Common myeloid progenitor, CD34-positive (primary cell): ENCODE data around the gene FBLN1.
"Not testable (repeated sequence)": the region's sequence is repeated elsewhere in the genome, so short reads cannot be mapped to it uniquely, and the experiment has no call there.

Experiments used
- CTCF ChIA-PET: fragments of 350-600 bp; sonication (Branson Sonifier 250); formaldehyde crosslinking; loops from one replicate; lab custom pipeline; 2021; ENCODE audit warnings: antibody characterized with exemption; lab: Charles Lee
- POLR2A ChIA-PET: fragments of 350-600 bp; sonication (Branson Sonifier 250); formaldehyde crosslinking; loops from one replicate; lab custom pipeline; 2021; ENCODE audit warnings: antibody characterized with exemption; lab: Charles Lee
- DNase-seq, 3 donors: peaks; one replicate each; pipeline versions ENCODE4 v3.0.0 to v3.0.0-alpha.2; 2013
- H3K27ac ChIP-seq, 2 experiments: 1 replicate in 1 of 2; 2 replicates in 1 of 2; pipeline ENCODE4 v1.7.0; 2013; ENCODE audit warnings: inconsistent platforms in 2 of 2, low read length in 2 of 2, mild to moderate bottlenecking in 2 of 2, low read depth in 1 of 2, moderate library complexity in 1 of 2; ENCODE audit not compliant: severe bottlenecking in 2 of 2, insufficient read depth in 1 of 2, poor library complexity in 1 of 2
- H3K27me3 ChIP-seq, 5 experiments: replicated peaks in 2 of 5; 1 replicate in 3 of 5; 2 replicates in 2 of 5; pipeline versions ENCODE4 v1.6.1 to v1.7.0; 2013; ENCODE audit warnings: low read length in 4 of 5, mild to moderate bottlenecking in 2 of 5, moderate library complexity in 2 of 5, inconsistent platforms in 1 of 5; ENCODE audit not compliant: insufficient read depth in 5 of 5, control insufficient read depth in 4 of 5
- H3K36me3 ChIP-seq, 4 experiments: 1 replicate in 2 of 4; 2 replicates in 2 of 4; pipeline versions ENCODE4 v1.6.1 to v1.7.0; 2013; ENCODE audit warnings: low read length in 3 of 4, control low read depth in 1 of 4, mild to moderate bottlenecking in 1 of 4; ENCODE audit not compliant: control insufficient read depth in 4 of 4, insufficient read depth in 4 of 4
- H3K4me1 ChIP-seq, 4 experiments: 1 replicate in 3 of 4; 2 replicates in 1 of 4; pipeline versions ENCODE4 v1.6.1 to v1.7.1; 2013; ENCODE audit warnings: low read length in 3 of 4, mild to moderate bottlenecking in 3 of 4, control low read depth in 1 of 4, inconsistent platforms in 1 of 4, moderate library complexity in 1 of 4; ENCODE audit not compliant: control insufficient read depth in 4 of 4, insufficient read depth in 4 of 4; ENCODE audit errors: control extremely low read depth in 1 of 4
- H3K4me3 ChIP-seq, 7 experiments: 1 replicate in 4 of 7; 2 replicates in 3 of 7; pipeline versions ENCODE4 v1.5.1 to v1.7.0; 2013; ENCODE audit warnings: mild to moderate bottlenecking in 7 of 7, low read length in 6 of 7, moderate library complexity in 6 of 7, inconsistent platforms in 2 of 7, low read depth in 2 of 7, control low read depth in 1 of 7; ENCODE audit not compliant: insufficient read depth in 4 of 7, control insufficient read depth in 1 of 7; ENCODE audit errors: extremely low read depth in 1 of 7
- H3K9me3 ChIP-seq, 5 experiments: 1 replicate in 4 of 5; 2 replicates in 1 of 5; pipeline versions ENCODE4 v1.6.1 to v1.7.1; 2013; ENCODE audit warnings: low read length in 4 of 5, mild to moderate bottlenecking in 2 of 5, inconsistent platforms in 1 of 5, low read depth in 1 of 5, moderate library complexity in 1 of 5; ENCODE audit not compliant: control insufficient read depth in 4 of 5, insufficient read depth in 2 of 5; ENCODE audit errors: control extremely low read depth in 1 of 5
- WGBS: methylation state at CpG from one replicate; pipeline ENCODE4 v1.1.5; 2013; ENCODE audit not compliant: insufficient coverage; 5-methylcytosine and 5-hydroxymethylcytosine counted together

Gene FBLN1

DNA sequence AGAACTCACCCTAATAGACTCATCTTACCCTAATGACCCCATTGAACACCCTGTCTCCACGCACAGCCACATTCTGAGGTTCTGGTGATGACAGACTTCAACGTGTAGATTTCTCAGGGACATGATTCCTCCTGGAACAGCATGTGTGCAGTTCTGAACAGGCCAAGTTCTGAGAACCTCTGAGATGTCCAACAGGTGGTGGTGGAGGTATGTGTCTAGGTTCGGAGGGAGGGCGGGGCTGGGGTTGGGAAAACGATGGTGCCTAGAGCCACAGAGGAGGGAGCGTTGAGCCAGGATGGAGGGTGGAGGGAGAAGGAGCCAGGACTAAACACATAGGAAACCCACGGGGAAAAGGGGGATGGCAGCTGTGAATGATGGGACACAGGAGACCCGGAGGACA, 43.4 kb upstream of the FBLN1 start:
- DNase-seq, result no peak
- ChIA-PET POLR2A (no interaction called here), CTCF (no interaction called here)
- no peaks in the 10 kb centered on the region for H3K36me3 ChIP-seq
- H3K27me3 ChIP-seq, result peaks cover 0 to 1% (median 0%) of the 10 kb centered on the region in 5 experiments
- no peaks in the 10 kb centered on the region for H3K4me1 ChIP-seq
- WGBS, result 93% methylated on average over 7 of the region's 8 CpGs
- H3K4me3 ChIP-seq, result no peak overlapping the region
- no peaks in the 10 kb centered on the region for H3K9me3 ChIP-seq
- H3K27ac ChIP-seq, result no peak overlapping the region

DNA sequence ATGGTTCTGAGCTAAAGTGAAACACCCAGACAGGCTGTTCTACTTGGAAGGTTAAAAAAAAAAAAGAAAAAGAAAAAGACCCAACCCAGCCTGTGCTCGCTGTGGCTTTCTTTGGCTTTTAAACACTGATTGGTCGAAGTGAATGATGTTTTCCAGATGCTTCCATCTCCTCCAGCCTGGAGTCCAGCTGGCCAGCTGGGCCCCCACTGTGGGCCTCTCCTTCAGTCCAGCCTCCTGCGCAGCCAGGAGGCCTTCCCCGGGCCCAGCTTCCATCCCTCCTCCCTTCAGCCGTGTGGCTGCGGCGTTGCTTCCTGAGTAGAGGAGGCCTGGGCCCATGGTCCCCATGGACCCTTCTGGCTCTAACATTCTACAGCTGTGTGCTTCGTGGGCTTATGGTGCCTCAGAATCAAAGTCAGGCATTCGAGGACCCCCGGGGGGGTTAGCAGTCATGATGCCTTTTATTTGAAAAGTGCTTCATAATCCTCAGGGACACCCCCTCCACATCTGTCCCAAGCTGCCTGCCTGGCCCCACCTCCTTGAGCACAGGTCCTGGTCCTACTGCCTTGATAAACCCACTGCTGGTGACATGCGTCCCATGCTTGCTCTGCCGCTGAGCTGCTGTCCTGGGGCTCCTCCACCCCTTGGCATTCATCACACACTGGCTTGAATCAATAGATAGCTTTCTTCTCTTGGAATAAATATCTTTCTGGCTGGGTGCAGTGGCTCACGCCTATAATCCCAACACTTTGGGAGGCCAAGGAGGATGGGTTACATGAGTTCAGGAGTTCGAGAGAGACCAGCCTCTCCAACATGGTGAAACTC, 42.2 kb upstream of the FBLN1 start:
- 92% methylated on average over 7 of the region's 14 CpGs for WGBS
- H3K9me3 ChIP-seq, result no peaks in the 10 kb centered on the region
- no peak overlapping the region for H3K27ac ChIP-seq
- ChIA-PET POLR2A (interaction anchor here (0.6 kb wide), 1 partner anchor 197 kb away, joined by 3 read pairs; no protein-coding TSS in a partner anchor), CTCF (no interaction called here)
- no peak overlapping the region for H3K4me3 ChIP-seq
- H3K27me3 ChIP-seq, result peaks cover 0 to 1% (median 0%) of the 10 kb centered on the region in 5 experiments
- no peaks in the 10 kb centered on the region for H3K36me3 ChIP-seq
- no peak for DNase-seq
- H3K4me1 ChIP-seq, result no peaks in the 10 kb centered on the region

GRCh38 chr22:45462034-45462655, 40.5 kb upstream of the FBLN1 start:
- WGBS, result 95% methylated on average over 2 of the region's 6 CpGs
- Histone ChIP-seq H3K27me3 (peaks cover 0 to 1% (median 0%) of the 10 kb centered on the region in 5 experiments), H3K4me1 (no peaks in the 10 kb centered on the region), H3K4me3 (no peak overlapping the region), H3K27ac (no peak overlapping the region), H3K9me3 (no peaks in the 10 kb centered on the region), H3K36me3 (no peaks in the 10 kb centered on the region)
- ChIA-PET POLR2A (no interaction called here), CTCF (interaction anchor here (1.5 kb wide), 1 partner anchor 89 kb away, joined by 6 read pairs; no protein-coding TSS in a partner anchor)
- DNase-seq, result peak; percentile 19 to 53 (median 44)

- H3K27me3 ChIP-seq, POLR2A ChIA-PET, H3K27ac ChIP-seq, H3K36me3 ChIP-seq, H3K9me3 ChIP-seq, H3K4me3 ChIP-seq, DNase-seq, CTCF ChIA-PET, H3K4me1 ChIP-seq: not testable (repeated sequence)
- WGBS, result 94% methylated on average over 2 of the region's 3 CpGs
Observed at GRCh38 chr22:45463691-45464090, 39.0 kb upstream of the FBLN1 start.

DNA sequence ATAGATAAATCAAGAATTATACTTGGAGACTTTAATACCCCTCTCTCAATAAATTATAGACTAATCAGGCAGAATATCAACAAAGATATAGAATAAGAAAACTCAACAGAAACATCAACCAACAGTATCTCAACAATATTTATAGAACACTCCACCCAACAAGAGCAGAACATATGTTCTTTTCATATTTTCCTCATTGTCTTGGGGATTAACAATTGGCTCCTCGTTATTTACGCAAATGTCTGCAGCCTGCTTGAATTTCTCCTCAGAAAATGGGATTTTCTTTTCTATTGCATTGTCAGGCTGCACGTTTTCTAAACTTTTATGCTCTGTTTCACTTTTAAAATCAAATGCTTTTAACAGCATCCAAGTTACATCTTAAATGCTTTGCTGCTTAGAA, 37.0 kb upstream of the FBLN1 start:
- CTCF ChIA-PET, result no interaction called here
- 85% methylated on average over 3 of the region's 3 CpGs for WGBS
- POLR2A ChIA-PET, result interaction anchor here (0.7 kb wide), 1 partner anchor 198 kb away, joined by 3 read pairs; no protein-coding TSS in a partner anchor
- H3K4me1 ChIP-seq, result no peaks in the 10 kb centered on the region
- no peaks in the 10 kb centered on the region for H3K36me3 ChIP-seq
- H3K4me3 ChIP-seq, result no peak overlapping the region
- peaks cover 0 to 2% (median 0%) of the 10 kb centered on the region in 5 experiments for H3K27me3 ChIP-seq
- peaks cover 0 to 5% (median 0%) of the 10 kb centered on the region in 5 experiments for H3K9me3 ChIP-seq
- DNase-seq, result no peak
- no peak overlapping the region for H3K27ac ChIP-seq

DNA sequence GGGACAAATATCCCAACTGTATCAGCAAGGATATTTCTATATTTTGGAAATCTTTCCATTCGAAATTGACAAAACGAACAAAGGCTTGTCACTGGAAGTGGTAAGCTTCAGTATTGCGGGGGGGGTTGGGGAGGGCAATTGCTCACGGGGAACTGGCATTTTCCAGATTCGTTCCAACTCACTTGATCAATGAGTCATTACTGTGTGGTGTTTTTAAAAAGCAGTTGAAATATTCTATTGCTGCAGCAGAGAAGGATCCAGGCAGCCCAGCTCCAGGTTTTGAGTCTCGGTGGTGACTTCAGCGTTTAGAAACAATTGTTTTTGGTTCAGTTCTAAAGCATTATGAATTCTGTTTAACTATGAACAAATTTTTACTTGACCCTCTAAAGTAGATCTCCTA, 33.8 kb upstream of the FBLN1 start:
- POLR2A ChIA-PET, result no interaction called here
- no peak overlapping the region for H3K4me3 ChIP-seq
- WGBS, result 96% methylated on average over 5 of the region's 7 CpGs

More for the DNA sequence above, 33.8 kb upstream of the FBLN1 start:
- Histone ChIP-seq H3K36me3 (no peaks in the 10 kb centered on the region), H3K9me3 (peaks cover 0 to 5% (median 0%) of the 10 kb centered on the region in 5 experiments), H3K27me3 (peaks cover 0 to 2% (median 0%) of the 10 kb centered on the region in 5 experiments), H3K4me1 (no peaks in the 10 kb centered on the region), H3K27ac (no peak overlapping the region)
- CTCF ChIA-PET, result no interaction called here
- no peak for DNase-seq
